Mesendoderm (in vitro differentiated cells): Measurements from ENCODE around the gene KLF15.
A peak's percentile ranks its signal among the peaks of the same experiment; 100 is the strongest.

Experiments
- DNase-seq: peaks from one replicate; pipeline ENCODE4 v3.0.0; 2013
- H2AK5ac ChIP-seq: 2 replicates; pipeline ENCODE4 v1.6.1; 2013; ENCODE audit warnings: low read length, inconsistent platforms
- H2BK120ac ChIP-seq: 2 replicates; pipeline ENCODE4 v1.6.1; 2013; ENCODE audit warnings: low read depth, mild to moderate bottlenecking, low read length, moderate library complexity, mixed read lengths
- H2BK15ac ChIP-seq: replicated peaks from 2 replicates; pipeline ENCODE4 v1.6.1; 2013; ENCODE audit warnings: low read depth, mild to moderate bottlenecking, moderate library complexity
- H2BK5ac ChIP-seq: 2 replicates; pipeline ENCODE4 v1.6.1; 2013; ENCODE audit warnings: low read length, inconsistent platforms
- H3K18ac ChIP-seq: 2 replicates; pipeline ENCODE4 v1.6.1; 2013; ENCODE audit warnings: mild to moderate bottlenecking, low read length, mixed read lengths
- H3K23ac ChIP-seq: one replicate; pipeline ENCODE4 v1.6.1; 2013; ENCODE audit warnings: low read length
- H3K27ac ChIP-seq: 2 replicates; pipeline ENCODE4 v1.5.1; 2013; ENCODE audit warnings: low read depth, mild to moderate bottlenecking, inconsistent platforms, low read length, moderate library complexity
- H3K27me3 ChIP-seq: 2 replicates; pipeline ENCODE4 v1.6.1; 2013; ENCODE audit warnings: low read length, control low read depth, mild to moderate bottlenecking, inconsistent platforms; ENCODE audit not compliant: insufficient read depth, poor library complexity
- H3K36me3 ChIP-seq: 2 replicates; pipeline ENCODE4 v1.6.1; 2013; ENCODE audit warnings: low read length, inconsistent platforms; ENCODE audit not compliant: control insufficient read depth, insufficient read depth
- H3K4ac ChIP-seq: one replicate; pipeline ENCODE4 v1.6.1; 2013; ENCODE audit warnings: low read depth, mild to moderate bottlenecking, low read length, moderate library complexity
- H3K4me1 ChIP-seq: 2 replicates; pipeline ENCODE4 v1.6.1; 2013; ENCODE audit warnings: low read depth, low read length, inconsistent platforms; ENCODE audit not compliant: control insufficient read depth
- H3K4me2 ChIP-seq: 2 replicates; pipeline ENCODE4 v1.6.1; 2013; ENCODE audit warnings: low read length
- H3K4me3 ChIP-seq: 2 replicates; pipeline ENCODE4 v1.5.1; 2013; ENCODE audit warnings: mild to moderate bottlenecking, low read length
- H3K56ac ChIP-seq: one replicate; pipeline ENCODE4 v1.6.1; 2013; ENCODE audit warnings: low read length
- H3K79me1 ChIP-seq: 2 replicates; pipeline ENCODE4 v1.6.1; 2013; ENCODE audit warnings: low read length, inconsistent platforms
- H3K79me2 ChIP-seq: 2 replicates; pipeline ENCODE4 v1.6.1; 2013; ENCODE audit warnings: mild to moderate bottlenecking, low read length; ENCODE audit not compliant: control insufficient read depth, insufficient read depth
- H3K9ac ChIP-seq: 2 replicates; pipeline ENCODE4 v1.6.1; 2013; ENCODE audit warnings: low read length, inconsistent platforms
- H4K5ac ChIP-seq: one replicate; pipeline ENCODE4 v1.6.1; 2013; ENCODE audit warnings: low read length
- H4K8ac ChIP-seq: one replicate; pipeline ENCODE4 v1.6.1; 2013; ENCODE audit warnings: low read depth, mild to moderate bottlenecking, control low read depth, low read length, moderate library complexity
- WGBS: extraction: QIAGEN DNeasy Blood & Tissue Kit; methylation state at CpG from one replicate; pipeline ENCODE4 v1.1.7; 2013; ENCODE audit warnings: low lambda C conversion rate, missing lambda C conversion rate; ENCODE audit not compliant: insufficient coverage; ENCODE audit errors: extremely low coverage; 5-methylcytosine and 5-hydroxymethylcytosine counted together

KLF15 gene

DNA sequence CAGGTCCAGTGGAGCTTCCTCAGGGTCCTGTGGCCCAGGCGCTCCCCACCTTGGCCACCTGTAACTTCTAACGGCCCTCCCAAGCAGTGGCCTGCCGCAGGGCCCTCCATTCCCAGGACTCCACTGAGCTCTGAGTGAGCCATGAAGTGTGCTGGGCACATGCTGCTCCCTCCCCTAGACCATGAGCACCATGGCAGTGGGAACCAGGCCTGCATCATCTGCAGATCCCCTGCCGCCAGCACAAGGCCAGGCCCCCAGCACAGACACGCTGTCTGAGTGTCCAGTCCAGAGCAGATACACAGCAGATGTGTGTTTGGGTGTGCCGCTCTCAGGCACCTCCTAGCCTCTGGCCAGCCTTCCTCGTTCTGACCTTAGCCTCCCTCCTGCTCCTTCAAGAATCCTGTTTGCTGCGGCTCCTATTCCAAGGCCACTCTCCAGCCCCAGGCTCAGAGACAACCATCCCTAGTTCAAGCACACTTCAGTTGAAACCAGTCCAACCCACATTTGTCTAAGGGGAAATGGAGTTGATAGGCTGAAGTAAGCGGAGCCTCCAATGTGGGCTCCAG, 7.0 kb upstream of the KLF15 start:
- Histone ChIP-seq H3K27me3 (no peaks in the 10 kb centered on the region), H3K56ac (no peak overlapping the region), H4K5ac (no peak overlapping the region), H3K4me1 (no peaks in the 10 kb centered on the region), H3K79me2 (no peaks in the 10 kb centered on the region), H3K4ac (no peak overlapping the region), H3K79me1 (no peaks in the 10 kb centered on the region), H3K27ac (no peak overlapping the region), H3K36me3 (no peaks in the 10 kb centered on the region), H2AK5ac (no peak overlapping the region), H3K18ac (no peak overlapping the region), H3K23ac (no peak overlapping the region), H4K8ac (no peak overlapping the region), H2BK5ac (no peak overlapping the region), H3K4me2 (no peak overlapping the region), H2BK120ac (no peak overlapping the region), H3K4me3 (no peak overlapping the region), H3K9ac (no peak overlapping the region), H2BK15ac (no peak overlapping the region)
- no CpG with 5 or more reads among the region's 9 CpGs for WGBS
- no peak for DNase-seq

DNA sequence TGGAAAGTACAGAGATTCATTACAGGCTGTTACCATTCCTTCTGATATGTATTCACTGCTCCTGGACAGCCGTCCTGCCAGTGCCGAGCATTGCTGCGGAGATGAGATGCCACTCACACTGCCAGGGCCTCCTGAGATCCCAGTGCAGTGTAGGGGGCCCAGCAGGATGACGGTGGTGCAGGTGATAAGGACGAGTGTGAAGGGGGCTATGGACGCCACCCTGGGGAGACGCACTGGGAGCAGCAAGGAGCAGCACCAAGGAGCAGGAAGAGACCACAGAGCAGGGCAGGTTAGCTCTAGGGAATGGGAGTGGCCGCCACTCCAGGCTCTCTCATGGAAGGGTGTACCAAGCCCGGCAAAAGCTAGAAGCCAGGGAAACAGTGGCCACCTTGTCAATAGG, 4.0 kb upstream of the KLF15 start:
- no peaks in the 10 kb centered on the region for H3K79me2 ChIP-seq
- H2BK15ac ChIP-seq: no peak overlapping the region
- H3K36me3 ChIP-seq: no peaks in the 10 kb centered on the region
- H3K4me1 ChIP-seq: peaks cover 3% of the 10 kb centered on the region
- no peak overlapping the region for H3K4me2 ChIP-seq
- no peak overlapping the region for H3K56ac ChIP-seq
- no peak overlapping the region for H4K5ac ChIP-seq
- H2BK120ac ChIP-seq: no peak overlapping the region
- no peak overlapping the region for H4K8ac ChIP-seq
- H2BK5ac ChIP-seq: no peak overlapping the region
- H3K27ac ChIP-seq: no peak overlapping the region
- H3K23ac ChIP-seq: no peak overlapping the region
- H3K18ac ChIP-seq: no peak overlapping the region
- no peaks in the 10 kb centered on the region for H3K79me1 ChIP-seq
- no CpG with 5 or more reads among the region's 9 CpGs for WGBS
- no peak overlapping the region for H2AK5ac ChIP-seq
- no peaks in the 10 kb centered on the region for H3K27me3 ChIP-seq
- no peak overlapping the region for H3K4me3 ChIP-seq
- no peak overlapping the region for H3K9ac ChIP-seq
- no peak overlapping the region for H3K4ac ChIP-seq
- DNase-seq: no peak

DNA sequence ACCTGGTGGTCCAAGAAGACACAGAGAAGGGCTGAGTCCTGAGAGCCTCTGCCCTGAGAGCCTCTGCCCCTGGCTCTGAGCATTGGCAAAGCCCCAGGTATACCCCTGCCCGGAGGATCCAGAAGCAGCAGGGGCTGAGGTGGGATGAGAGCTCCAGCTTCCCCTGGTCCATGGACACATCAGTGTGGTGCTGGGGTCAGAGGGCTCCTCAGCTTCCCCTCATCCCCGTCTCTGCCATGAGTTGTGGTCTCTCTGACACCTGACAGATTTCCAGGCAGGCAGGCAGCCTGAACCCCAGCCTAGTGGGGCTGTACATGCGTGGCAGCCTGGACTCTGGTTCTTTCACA, 3.5 kb upstream of the KLF15 start:
- Histone ChIP-seq H4K8ac (no peak overlapping the region), H3K4ac (no peak overlapping the region), H3K36me3 (no peaks in the 10 kb centered on the region), H4K5ac (no peak overlapping the region), H3K4me3 (no peak overlapping the region), H3K27ac (no peak overlapping the region), H3K27me3 (no peaks in the 10 kb centered on the region), H3K56ac (no peak overlapping the region), H3K79me2 (no peaks in the 10 kb centered on the region), H2BK5ac (no peak overlapping the region), H3K18ac (no peak overlapping the region), H3K4me1 (peaks cover 3% of the 10 kb centered on the region), H2AK5ac (no peak overlapping the region), H2BK120ac (no peak overlapping the region), H3K9ac (no peak overlapping the region), H3K79me1 (no peaks in the 10 kb centered on the region), H2BK15ac (no peak overlapping the region), H3K4me2 (no peak overlapping the region), H3K23ac (no peak overlapping the region)
- no peak for DNase-seq
- no CpG with 5 or more reads among the region's 3 CpGs for WGBS

DNA sequence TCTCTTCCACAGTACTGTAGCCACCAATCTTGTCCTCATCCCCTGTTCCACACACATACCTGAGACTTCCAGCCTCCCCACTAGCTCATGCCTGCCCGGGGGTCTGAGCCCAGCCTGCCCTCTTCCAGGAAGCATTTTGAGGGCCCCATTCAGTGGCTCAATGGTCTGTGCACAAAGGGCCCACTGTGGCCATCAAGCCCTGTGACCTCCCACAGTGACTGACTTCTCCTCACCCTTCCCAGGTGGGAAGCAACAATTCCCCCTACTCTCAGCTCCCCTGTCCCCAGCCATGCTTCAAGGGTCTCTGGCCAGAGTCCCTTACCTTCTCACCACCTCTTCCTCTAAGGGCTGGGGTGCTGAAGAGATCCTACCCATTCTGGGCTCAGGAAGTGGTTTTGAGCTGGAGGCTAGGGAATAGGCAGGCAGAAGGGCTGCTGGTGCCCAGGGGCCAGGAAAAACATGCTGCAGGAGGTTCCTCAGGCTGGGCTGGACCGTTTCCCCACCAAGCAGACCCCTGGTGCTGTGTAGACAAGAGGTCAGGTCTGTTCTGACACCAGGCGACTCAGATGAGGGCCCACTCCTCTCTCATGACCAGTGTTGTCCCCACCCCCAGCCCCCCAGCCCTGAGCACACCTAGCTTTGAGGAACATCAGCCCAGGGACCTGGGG, 3.0 kb upstream of the KLF15 start:
- Histone ChIP-seq H3K27me3 (no peaks in the 10 kb centered on the region), H2BK5ac (no peak overlapping the region), H3K36me3 (no peaks in the 10 kb centered on the region), H3K79me2 (no peaks in the 10 kb centered on the region), H3K79me1 (no peaks in the 10 kb centered on the region), H2BK120ac (no peak overlapping the region), H3K4me3 (no peak overlapping the region), H3K27ac (no peak overlapping the region), H3K56ac (no peak overlapping the region), H3K4ac (no peak overlapping the region), H3K9ac (no peak overlapping the region), H3K18ac (no peak overlapping the region), H4K5ac (no peak overlapping the region), H4K8ac (no peak overlapping the region), H3K23ac (no peak overlapping the region), H2AK5ac (no peak overlapping the region), H3K4me1 (peaks cover 6% of the 10 kb centered on the region), H3K4me2 (no peak overlapping the region), H2BK15ac (no peak overlapping the region)
- no CpG with 5 or more reads among the region's 3 CpGs for WGBS
- no peak for DNase-seq

DNA sequence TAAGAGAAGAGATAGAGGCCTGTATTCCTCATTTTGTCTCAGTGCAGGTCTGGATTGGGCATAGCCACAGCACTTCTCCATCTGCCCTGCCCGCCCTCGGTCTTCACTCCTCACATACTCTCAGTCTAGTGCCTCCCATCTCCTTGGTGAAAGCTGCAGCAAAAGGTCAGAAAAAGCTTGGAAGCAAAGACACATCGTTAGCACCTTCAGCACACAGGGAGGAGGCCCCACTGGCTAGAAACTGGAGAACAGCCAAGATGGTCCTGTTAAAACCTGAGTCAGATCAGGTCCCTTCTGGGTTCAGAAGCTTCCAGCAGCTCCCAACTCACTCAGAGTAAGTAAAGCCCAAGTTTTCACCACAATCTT, 1.6 kb upstream of the KLF15 start:
- peaks cover 6% of the 10 kb centered on the region for H3K4me1 ChIP-seq
- H3K27me3 ChIP-seq: no peaks in the 10 kb centered on the region
- no peak overlapping the region for H2BK120ac ChIP-seq

More for the DNA sequence above, 1.6 kb upstream of the KLF15 start:
- H3K9ac ChIP-seq: no peak overlapping the region
- H4K8ac ChIP-seq: no peak overlapping the region
- H3K4me3 ChIP-seq: no peak overlapping the region
- no peaks in the 10 kb centered on the region for H3K79me1 ChIP-seq
- DNase-seq: peak; percentile 57
- no peak overlapping the region for H3K4me2 ChIP-seq
- H3K36me3 ChIP-seq: no peaks in the 10 kb centered on the region
- no peak overlapping the region for H4K5ac ChIP-seq
- no peak overlapping the region for H2BK5ac ChIP-seq
- no peak overlapping the region for H2BK15ac ChIP-seq
- H3K27ac ChIP-seq: no peak overlapping the region
- no peaks in the 10 kb centered on the region for H3K79me2 ChIP-seq
- H3K4ac ChIP-seq: no peak overlapping the region
- H3K23ac ChIP-seq: no peak overlapping the region
- no peak overlapping the region for H3K18ac ChIP-seq
- no peak overlapping the region for H2AK5ac ChIP-seq
- no CpG with 5 or more reads among the region's 3 CpGs for WGBS
- no peak overlapping the region for H3K56ac ChIP-seq
